ENCODE results near the gene KIFAP3. TPM values are rescaled to one million over a fixed set of nuclear protein-coding genes. Genes with fewer than 3 reads are reported as not detected.

The KIFAP3 gene
- total RNA-seq, 1 experiment from 2014 or later = 3.8 TPM

- TF ChIP-seq, protein P1, sequence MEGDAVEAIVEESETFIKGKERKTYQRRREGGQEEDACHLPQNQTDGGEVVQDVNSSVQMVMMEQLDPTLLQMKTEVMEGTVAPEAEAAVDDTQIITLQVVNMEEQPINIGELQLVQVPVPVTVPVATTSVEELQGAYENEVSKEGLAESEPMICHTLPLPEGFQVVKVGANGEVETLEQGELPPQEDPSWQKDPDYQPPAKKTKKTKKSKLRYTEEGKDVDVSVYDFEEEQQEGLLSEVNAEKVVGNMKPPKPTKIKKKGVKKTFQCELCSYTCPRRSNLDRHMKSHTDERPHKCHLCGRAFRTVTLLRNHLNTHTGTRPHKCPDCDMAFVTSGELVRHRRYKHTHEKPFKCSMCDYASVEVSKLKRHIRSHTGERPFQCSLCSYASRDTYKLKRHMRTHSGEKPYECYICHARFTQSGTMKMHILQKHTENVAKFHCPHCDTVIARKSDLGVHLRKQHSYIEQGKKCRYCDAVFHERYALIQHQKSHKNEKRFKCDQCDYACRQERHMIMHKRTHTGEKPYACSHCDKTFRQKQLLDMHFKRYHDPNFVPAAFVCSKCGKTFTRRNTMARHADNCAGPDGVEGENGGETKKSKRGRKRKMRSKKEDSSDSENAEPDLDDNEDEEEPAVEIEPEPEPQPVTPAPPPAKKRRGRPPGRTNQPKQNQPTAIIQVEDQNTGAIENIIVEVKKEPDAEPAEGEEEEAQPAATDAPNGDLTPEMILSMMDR (conservative IDR thresholded peaks at IDR 0.05) = no peak
- Mint-ChIP-seq H3K27me3 (ENCODE audit: low read depth) (no peaks in the 10 kb centered on the region; the same call in none of the 2 replicates), H3K36me3 (ENCODE audit: insufficient read depth in 1 of 3, low read depth in 3 of 3) (no peaks in the 10 kb centered on the region), H3K4me1 (no peaks in the 10 kb centered on the region), H3K4me3 (no peak overlapping the region), H3K9me3 (no peaks in the 10 kb centered on the region), H3K27ac (no peak overlapping the region)
- H3K4me2 ChIP-seq (ENCODE audit: insufficient read depth, insufficient read length, low read length) = no peak overlapping the region
- no peak overlapping the region for H2BK20ac ChIP-seq (ENCODE audit: low read depth, low read length, poor library complexity, severe bottlenecking)
- no peak overlapping the region for H4K8ac ChIP-seq (replicated peaks; ENCODE audit: insufficient read length, low read depth, low read length)
- H3K27me3 ChIP-seq (ENCODE audit: insufficient read depth, low read length) = no peaks in the 10 kb centered on the region
- no peak overlapping the region for H2BK15ac ChIP-seq (ENCODE audit: low read depth, low read length)
- no peak for DNase-seq
- no peak overlapping the region for H2AFZ ChIP-seq (ENCODE audit: low read length)
- no peak overlapping the region for H4K91ac ChIP-seq (ENCODE audit: insufficient read length, low read depth, low read length)
- no peak overlapping the region for H4K5ac ChIP-seq (ENCODE audit: insufficient read length, low read depth, low read length)
- no peak overlapping the region for H3K27ac ChIP-seq (ENCODE audit: insufficient read length, low read depth, low read length)
- no peak overlapping the region for H3K9ac ChIP-seq (ENCODE audit: extremely low read depth, insufficient read length, low read length)
- H3K4me1 ChIP-seq (ENCODE audit: insufficient read depth, low read length) = no peaks in the 10 kb centered on the region
- no peak overlapping the region for H3T11ph ChIP-seq (ENCODE audit: low read length)
- no peak overlapping the region for H2BK120ac ChIP-seq (ENCODE audit: low read depth, low read length, poor library complexity, severe bottlenecking)
- WGBS (ENCODE audit: extremely low coverage, insufficient read length, low lambda C conversion rate) = no CpG with 5 or more reads among the region's 7 CpGs
- H3K23me2 ChIP-seq (ENCODE audit: insufficient read length, low read depth, low read length, poor library complexity, severe bottlenecking) = no peaks in the 10 kb centered on the region
- H2BK12ac ChIP-seq (ENCODE audit: insufficient read length, low read depth, low read length) = no peak overlapping the region
- no peak overlapping the region for H3K56ac ChIP-seq (ENCODE audit: insufficient read length, low read depth, low read length)
- H2BK5ac ChIP-seq (ENCODE audit: insufficient read length, low read length) = no peak overlapping the region
- H3K14ac ChIP-seq (ENCODE audit: insufficient read depth, low read length) = no peak overlapping the region; the same call in 1 of the 2 replicates
- no peak overlapping the region for H2AK5ac ChIP-seq (ENCODE audit: insufficient read length, low read length)
- H3K4ac ChIP-seq (ENCODE audit: low read depth, low read length) = no peak overlapping the region
- no peaks in the 10 kb centered on the region for H3K79me1 ChIP-seq (ENCODE audit: insufficient read depth, low read depth, low read length, poor library complexity, severe bottlenecking)
- no peak overlapping the region for H3K23ac ChIP-seq (ENCODE audit: insufficient read length, low read depth, low read length)
- no peaks in the 10 kb centered on the region for H4K20me1 ChIP-seq (ENCODE audit: control insufficient read depth, insufficient read depth, insufficient read length)
- no peaks in the 10 kb centered on the region for H3K79me2 ChIP-seq (ENCODE audit: insufficient read depth, low read length)
- H3K9me3 ChIP-seq (ENCODE audit: control insufficient read depth, low read depth, low read length) = no peaks in the 10 kb centered on the region
- H3K18ac ChIP-seq (ENCODE audit: insufficient read length, low read depth, low read length) = no peak overlapping the region
Observed at GRCh38 chr1:170048515-170048914, 26.0 kb downstream of the KIFAP3 start.

All from H9 (cell line).